HUES48 (cell line): ENCODE results near the gene YIPF3.

Source experiments
- H3K27ac ChIP-seq: one replicate; pipeline ENCODE4 v1.7.0; 2013; ENCODE audit warnings: low read depth, low read length, inconsistent platforms
- H3K27me3 ChIP-seq: 2 replicates; pipeline ENCODE4 v1.6.1; 2013; ENCODE audit warnings: mild to moderate bottlenecking, low read length; ENCODE audit not compliant: control insufficient read depth, insufficient read depth
- H3K36me3 ChIP-seq: 2 replicates; pipeline ENCODE4 v1.6.1; 2013; ENCODE audit warnings: low read length; ENCODE audit not compliant: control insufficient read depth, insufficient read depth
- H3K4me1 ChIP-seq: 2 replicates; pipeline ENCODE4 v1.6.1; 2013; ENCODE audit warnings: mild to moderate bottlenecking, low read length; ENCODE audit not compliant: control insufficient read depth, insufficient read depth
- H3K4me3 ChIP-seq: 2 replicates; pipeline ENCODE4 v1.5.1; 2013; ENCODE audit warnings: mild to moderate bottlenecking, low read depth, low read length
- H3K9ac ChIP-seq: 2 replicates; pipeline ENCODE4 v1.6.1; 2013; ENCODE audit warnings: mild to moderate bottlenecking, low read depth, low read length, moderate library complexity
- H3K9me3 ChIP-seq: 2 replicates; pipeline ENCODE4 v1.6.1; 2013; ENCODE audit warnings: low read length; ENCODE audit not compliant: control insufficient read depth, insufficient read depth

YIPF3 gene

DNA sequence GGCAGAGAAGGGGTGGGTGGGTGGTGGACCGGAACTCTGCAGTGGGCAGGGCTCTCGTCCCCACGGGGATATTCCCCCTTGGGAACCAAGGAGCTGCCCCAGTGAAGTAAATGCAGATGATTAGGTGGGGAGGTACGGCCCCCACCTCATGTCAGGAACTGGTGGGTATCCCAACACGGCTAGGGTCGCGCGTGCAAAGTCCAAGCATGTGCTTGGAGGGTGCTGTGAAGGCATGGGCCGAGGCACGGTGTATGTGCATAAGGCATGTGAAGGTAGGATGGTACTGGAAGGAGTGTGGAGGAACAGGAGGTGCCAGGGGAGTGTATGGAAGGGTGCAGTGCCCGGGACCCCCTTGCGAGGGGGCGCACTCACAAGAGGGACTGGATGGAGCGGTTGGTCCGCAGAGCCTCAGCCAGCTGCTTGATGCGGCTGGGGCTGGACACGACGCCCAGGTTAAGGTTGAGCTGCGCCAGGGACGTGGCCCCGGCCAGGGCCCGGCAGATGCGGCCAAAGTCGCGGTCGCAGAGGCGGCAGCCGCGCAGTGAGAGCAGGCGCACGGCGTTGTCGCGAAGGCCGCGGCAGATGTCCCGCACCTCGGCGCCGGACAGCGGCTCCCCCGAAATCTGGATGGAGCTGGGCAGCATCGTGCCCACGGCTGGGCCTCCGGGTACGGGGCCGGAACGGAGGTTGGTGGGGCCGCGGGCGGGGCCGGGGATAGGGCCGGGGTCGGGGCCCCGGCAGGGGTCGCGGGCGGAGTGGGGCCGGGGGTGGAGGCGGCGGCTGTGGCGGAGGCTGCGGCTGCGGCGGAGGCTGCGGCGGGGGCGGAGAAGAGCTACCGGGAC lies 7.4 kb downstream of the YIPF3 start:
- Histone ChIP-seq H3K9me3 (no peaks in the 10 kb centered on the region), H3K4me1 (peaks cover 18% of the 10 kb centered on the region; the same call in 1 of the 2 replicates), H3K36me3 (peaks cover 52% of the 10 kb centered on the region), H3K27ac (no peak overlapping the region), H3K4me3 (peak overlapping the region; percentile 60), H3K9ac (no peak overlapping the region), H3K27me3 (peaks cover 29% of the 10 kb centered on the region)

DNA sequence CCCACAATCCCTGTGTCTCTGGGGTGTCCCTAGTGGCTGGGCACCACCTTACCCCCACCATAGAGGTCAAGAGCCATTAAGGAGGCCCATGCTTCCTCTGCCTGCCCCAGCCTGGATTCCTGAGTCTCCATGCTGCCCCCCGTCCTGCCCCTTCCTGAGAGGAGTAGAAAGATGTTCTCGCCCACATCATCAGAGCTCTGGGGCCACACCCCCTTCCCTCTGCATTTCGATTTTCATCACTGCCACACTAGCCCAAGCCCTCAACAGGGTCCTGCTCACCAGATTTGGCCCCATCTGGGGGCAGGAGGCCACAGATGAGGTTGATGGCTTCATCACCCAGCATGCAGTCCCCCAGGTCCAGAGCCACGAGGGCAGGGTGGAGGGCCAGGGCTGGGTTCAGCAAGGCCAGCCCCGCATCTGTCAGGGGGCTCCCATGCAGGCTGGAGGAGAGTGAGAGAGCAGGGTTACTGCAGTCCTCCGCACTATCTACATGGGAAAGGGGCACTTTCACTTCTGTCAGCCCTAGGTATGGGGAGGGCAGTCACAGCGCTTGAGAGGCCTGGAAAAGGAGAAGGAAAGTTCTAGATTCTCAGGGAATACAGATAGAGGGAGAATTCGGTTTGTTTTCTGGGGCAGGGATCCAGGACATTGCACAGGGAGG lies 8.1 kb downstream of the YIPF3 start:
- no peak overlapping the region for H3K4me3 ChIP-seq
- H3K9ac ChIP-seq, result no peak overlapping the region
- no peak overlapping the region for H3K27ac ChIP-seq
- H3K36me3 ChIP-seq, result peaks cover 51% of the 10 kb centered on the region
- peaks cover 18% of the 10 kb centered on the region; the same call in 1 of the 2 replicates for H3K4me1 ChIP-seq
- H3K27me3 ChIP-seq, result peaks cover 29% of the 10 kb centered on the region
- no peaks in the 10 kb centered on the region for H3K9me3 ChIP-seq

DNA sequence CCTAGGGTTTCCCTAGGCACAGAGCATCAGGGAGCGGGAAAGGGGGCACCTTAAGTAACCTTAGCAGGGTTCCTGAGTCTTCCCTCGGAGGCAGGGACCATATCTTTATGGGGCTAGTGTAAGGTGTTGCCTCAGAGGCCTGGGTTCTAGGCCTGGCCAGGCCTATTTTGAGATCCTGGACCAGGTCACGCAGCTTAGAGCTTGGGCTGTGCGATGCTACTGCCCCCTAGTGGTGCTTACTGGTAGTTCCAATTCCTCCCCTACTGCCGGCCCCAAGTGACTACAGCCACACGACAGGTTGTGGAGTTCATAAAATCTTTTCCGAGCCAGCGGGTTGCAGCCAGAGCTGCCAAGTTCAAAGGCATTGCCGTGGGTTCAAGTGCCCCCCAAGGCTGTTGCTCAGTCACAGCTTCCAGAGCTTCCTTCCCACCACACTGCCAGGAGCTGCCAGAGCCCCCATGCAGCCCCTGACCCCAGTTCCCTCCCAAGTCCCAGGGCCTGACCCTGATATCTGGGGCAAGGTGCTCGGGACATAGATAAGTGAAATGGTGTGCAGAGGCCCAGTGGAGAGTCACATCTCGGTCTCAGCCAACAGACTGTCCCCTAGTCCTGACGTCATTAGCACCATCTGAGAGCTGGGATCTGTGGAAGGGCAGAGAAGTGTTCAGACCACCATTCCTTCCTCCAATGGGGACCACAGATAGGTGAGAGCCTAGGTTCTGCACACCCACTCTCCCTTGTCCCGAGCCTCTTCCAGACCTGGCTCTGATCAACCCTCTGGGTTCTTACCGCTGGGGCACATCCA lies 9.9 kb downstream of the YIPF3 start:
- peaks cover 51% of the 10 kb centered on the region for H3K36me3 ChIP-seq
- H3K9me3 ChIP-seq, result no peaks in the 10 kb centered on the region
- no peak overlapping the region for H3K27ac ChIP-seq
- no peak overlapping the region for H3K9ac ChIP-seq
- peaks cover 29% of the 10 kb centered on the region for H3K27me3 ChIP-seq
- no peak overlapping the region for H3K4me3 ChIP-seq
- H3K4me1 ChIP-seq, result peaks cover 14% of the 10 kb centered on the region; the same call in 1 of the 2 replicates

- H3K9ac ChIP-seq, result no peak overlapping the region
- H3K36me3 ChIP-seq, result peaks cover 51% of the 10 kb centered on the region
- no peak overlapping the region for H3K27ac ChIP-seq
- no peak overlapping the region for H3K4me3 ChIP-seq
- peaks cover 29% of the 10 kb centered on the region for H3K27me3 ChIP-seq
- 0 out of 2 replicates have a peak, but pooled peaks cover 9% of the 10 kb centered on the region for H3K4me1 ChIP-seq
- H3K9me3 ChIP-seq, result no peaks in the 10 kb centered on the region
Observed at GRCh38 chr6:43506171-43506570, 10.6 kb downstream of the YIPF3 start.

DNA sequence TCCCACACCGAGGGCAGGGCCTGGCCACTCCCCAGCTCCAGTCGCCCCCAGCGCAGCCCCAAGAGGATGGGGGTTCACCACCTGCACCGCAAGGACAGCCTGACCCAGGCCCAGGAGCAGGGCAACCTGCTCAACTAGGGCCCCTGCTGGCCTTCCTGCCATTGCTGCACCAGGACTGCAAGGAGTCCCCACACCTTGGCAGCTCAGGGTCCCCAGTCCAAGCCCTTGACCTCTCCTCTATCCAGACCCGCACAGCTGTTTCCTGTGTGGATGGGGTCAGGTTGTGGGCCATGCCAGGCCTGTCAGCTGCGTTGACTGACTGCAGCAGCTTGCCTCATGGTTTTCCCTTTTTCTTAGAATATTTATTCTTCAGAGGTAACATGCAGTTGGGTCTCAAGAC lies 11.0 kb downstream of the YIPF3 start:
- Histone ChIP-seq H3K9me3 (no peaks in the 10 kb centered on the region), H3K27ac (no peak overlapping the region), H3K9ac (no peak overlapping the region), H3K4me1 (0 out of 2 replicates have a peak, but pooled peaks cover 6% of the 10 kb centered on the region), H3K36me3 (peaks cover 52% of the 10 kb centered on the region), H3K27me3 (peaks cover 29% of the 10 kb centered on the region), H3K4me3 (no peak overlapping the region)

DNA sequence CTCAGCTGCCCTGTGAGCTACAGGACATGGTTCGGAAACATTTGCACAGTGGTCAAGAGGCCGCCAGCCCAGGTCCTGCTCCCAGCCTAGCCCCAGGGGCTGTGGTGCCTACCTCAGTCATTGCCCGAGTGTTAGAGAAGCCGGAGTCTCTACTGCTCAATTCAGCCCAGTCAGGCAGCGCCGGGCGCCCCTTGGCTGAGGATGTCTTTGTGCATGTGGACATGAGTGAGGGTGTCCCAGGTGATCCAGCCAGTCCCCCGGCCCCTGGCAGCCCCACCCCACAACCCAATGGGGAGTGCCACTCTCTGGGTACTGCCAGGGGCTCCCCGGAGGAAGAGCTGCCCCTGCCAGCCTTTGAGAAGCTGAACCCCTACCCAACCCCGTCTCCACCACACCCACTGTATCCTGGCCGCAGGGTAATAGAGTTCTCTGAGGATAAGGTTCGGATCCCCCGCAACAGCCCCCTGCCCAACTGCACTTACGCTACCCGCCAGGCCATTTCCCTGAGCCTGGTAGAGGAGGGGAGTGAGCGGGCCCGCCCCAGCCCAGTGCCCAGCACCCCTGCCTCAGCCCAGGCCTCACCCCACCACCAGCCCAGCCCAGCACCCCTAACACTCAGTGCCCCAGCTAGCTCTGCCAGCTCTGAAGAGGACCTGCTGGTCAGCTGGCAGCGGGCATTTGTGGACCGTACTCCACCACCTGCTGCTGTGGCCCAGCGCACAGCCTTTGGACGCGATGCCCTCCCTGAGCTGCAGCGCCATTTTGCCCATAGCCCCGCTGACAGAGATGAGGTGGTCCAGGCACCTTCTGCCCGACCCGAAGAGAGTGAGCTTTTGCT lies 11.8 kb downstream of the YIPF3 start:
- Histone ChIP-seq H3K9ac (no peak overlapping the region), H3K27ac (no peak overlapping the region), H3K9me3 (no peaks in the 10 kb centered on the region), H3K27me3 (peaks cover 28% of the 10 kb centered on the region), H3K4me1 (0 out of 2 replicates have a peak, but pooled peaks cover 5% of the 10 kb centered on the region), H3K36me3 (peaks cover 59% of the 10 kb centered on the region), H3K4me3 (no peak overlapping the region)

- Histone ChIP-seq H3K9me3 (no peaks in the 10 kb centered on the region), H3K4me3 (no peak overlapping the region), H3K4me1 (no peaks in the 10 kb centered on the region), H3K36me3 (peaks cover 75% of the 10 kb centered on the region), H3K27me3 (peaks cover 14% of the 10 kb centered on the region), H3K9ac (no peak overlapping the region), H3K27ac (no peak overlapping the region)
Observed at GRCh38 chr6:43503443-43503842, 13.3 kb downstream of the YIPF3 start.

GRCh38 chr6:43502666-43503065 lies 14.1 kb downstream of the YIPF3 start:
- peaks cover 82% of the 10 kb centered on the region for H3K36me3 ChIP-seq

GRCh38 chr6:43500921-43501320 lies 15.8 kb downstream of the YIPF3 start:
- H3K4me3 ChIP-seq, result no peak overlapping the region
- H3K27ac ChIP-seq, result no peak overlapping the region
- H3K9ac ChIP-seq, result no peak overlapping the region
- H3K9me3 ChIP-seq, result no peaks in the 10 kb centered on the region
- peaks cover 82% of the 10 kb centered on the region for H3K36me3 ChIP-seq
- H3K27me3 ChIP-seq, result no peaks in the 10 kb centered on the region
- H3K4me1 ChIP-seq, result peaks cover 4% of the 10 kb centered on the region

More at GRCh38 chr6:43502666-43503065, 14.1 kb downstream of the YIPF3 start:
- Histone ChIP-seq H3K4me3 (no peak overlapping the region), H3K9ac (no peak overlapping the region), H3K4me1 (no peaks in the 10 kb centered on the region), H3K27me3 (peaks cover 6% of the 10 kb centered on the region), H3K9me3 (no peaks in the 10 kb centered on the region), H3K27ac (no peak overlapping the region)
